Measurements from ENCODE around the gene TNFAIP8.

DNA sequence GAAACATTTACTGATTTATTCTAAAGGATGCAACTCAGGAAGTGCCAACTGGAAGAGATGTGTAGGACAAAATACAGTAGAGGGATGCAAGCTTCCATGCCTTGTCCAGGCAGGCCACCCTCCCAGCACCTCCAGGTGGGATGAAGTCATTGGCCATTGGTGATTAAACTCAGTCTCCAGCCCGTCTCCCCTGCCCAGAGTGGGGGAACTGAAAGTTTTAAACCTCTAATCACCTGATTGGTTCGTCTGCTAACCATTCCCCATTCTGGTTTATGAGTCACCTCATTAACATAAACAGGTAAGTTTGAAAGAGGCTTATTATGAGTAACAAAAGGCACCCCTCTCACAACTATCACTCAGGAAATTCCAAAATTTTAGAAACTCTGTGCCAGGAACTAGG lies 8.1 kb downstream of the TNFAIP8 start:
- no peak for TF ChIP-seq POLR2A (IDR thresholded peaks at IDR 0.05)
- TF ChIP-seq CTCF (IDR thresholded peaks at IDR 0.05) = no peak

All from transverse colon (tissue), 3 donors.